AG04450 (cell line): ENCODE results near the gene CFAP45. TPM values are rescaled to one million over a fixed set of nuclear protein-coding genes. Genes with fewer than 3 reads are reported as not detected.
A peak's percentile ranks its signal among the peaks of the same experiment; 100 is the strongest.

Source experiments
- CTCF ChIA-PET: fragments of 300-600, 350-600 bp; formaldehyde crosslinking; extraction: SDS; loops from one replicate; lab custom pipeline; 2022; ENCODE audit warnings: antibody characterized with exemption, inconsistent platforms; lab: Charles Lee
- POLR2A ChIA-PET: fragments of 350-600 bp; formaldehyde crosslinking; extraction: SDS; loops from one replicate; lab custom pipeline; 2021; ENCODE audit warnings: antibody characterized with exemption, inconsistent platforms; lab: Yijun Ruan, JAX
- DNase-seq: peaks from one replicate; pipeline ENCODE4 v3.0.0-alpha.2; 2011; ENCODE audit warnings: low read depth, low spot score
- H3K27ac ChIP-seq: one replicate; pipeline ENCODE4 v1.5.1; 2012; ENCODE audit warnings: low read depth, low read length, control low read depth
- H3K27me3 ChIP-seq: one replicate; pipeline ENCODE4 v1.6.0; 2012; ENCODE audit warnings: low read length; ENCODE audit not compliant: control insufficient read depth, insufficient read depth
- H3K4me3 ChIP-seq: 2 replicates; pipeline ENCODE4 v1.5.1; 2011; ENCODE audit warnings: mild to moderate bottlenecking, low read depth, low read length, control low read depth
- H3K9me3 ChIP-seq: 2 replicates; pipeline ENCODE4 v1.5.1; 2012; ENCODE audit warnings: low read length; ENCODE audit not compliant: control insufficient read depth, insufficient read depth
- CTCF ChIP-seq: IDR thresholded peaks from 2 replicates; pipeline ENCODE4 v1.5.1; 2011; ENCODE audit warnings: low read depth, low read length, control low read depth, inconsistent platforms
- polyA plus RNA-seq: library from polyadenylated mRNA; depleted of rRNA; stranded (reverse); fragments of >200 nt; gene quantifications from 2 replicates; pipeline ENCODE4 v1.2.3, GENCODE V29; 2011

Gene CFAP45
- polyA plus RNA-seq, 1 experiment, result 0.29 TPM

- no peak for DNase-seq
- ChIA-PET CTCF (interaction anchor here (13.3 kb wide), 1 partner anchor 84 kb away, joined by 556 read pairs; the partner anchor contains the start of gene FCRL6), POLR2A (no interaction called here)
- Histone ChIP-seq H3K4me3 (no peak overlapping the region), H3K27me3 (no peaks in the 10 kb centered on the region), H3K27ac (no peak overlapping the region), H3K9me3 (no peaks in the 10 kb centered on the region)
- TF ChIP-seq CTCF, result no peak
These were observed 15.7 kb downstream of the CFAP45 start for GRCh38 chr1:159884296-159884695.

- Histone ChIP-seq H3K27me3 (no peaks in the 10 kb centered on the region), H3K27ac (no peak overlapping the region), H3K9me3 (no peaks in the 10 kb centered on the region), H3K4me3 (no peak overlapping the region)
- TF ChIP-seq CTCF, result no peak
- DNase-seq, result no peak
- ChIA-PET CTCF (interaction anchor here (1.3 to 4.7 kb wide), 2 partner anchors 8 to 102 kb away, joined by 3 to 57 read pairs; partner anchors contain the start of gene DUSP23), POLR2A (interaction anchor here (0.6 kb wide), 1 partner anchor 32 kb away, joined by 4 read pairs; no protein-coding TSS in a partner anchor)
These were observed 16.8 kb downstream of the CFAP45 start for GRCh38 chr1:159883134-159883533.

- no peak for DNase-seq
- H3K27me3 ChIP-seq, result no peaks in the 10 kb centered on the region
- H3K4me3 ChIP-seq, result no peak overlapping the region
- H3K9me3 ChIP-seq, result no peaks in the 10 kb centered on the region
- peak overlapping the region; percentile 59 for H3K27ac ChIP-seq
- TF ChIP-seq CTCF, result no peak
- ChIA-PET POLR2A (no interaction called here), CTCF (interaction anchor here (1.3 to 4.7 kb wide), 2 partner anchors 9 to 102 kb away, joined by 3 to 57 read pairs; partner anchors contain the start of gene DUSP23)
These were observed 17.5 kb downstream of the CFAP45 start for GRCh38 chr1:159882527-159882862.

- no peaks in the 10 kb centered on the region for H3K27me3 ChIP-seq
- CTCF ChIA-PET, result interaction anchor here (1.3 to 4.7 kb wide), 2 partner anchors 10 to 101 kb away, joined by 3 to 57 read pairs; partner anchors contain the start of gene DUSP23
- TF ChIP-seq CTCF, result no peak
- peak; percentile 95 for DNase-seq
- no peak overlapping the region for H3K4me3 ChIP-seq
- H3K9me3 ChIP-seq, result no peaks in the 10 kb centered on the region
- H3K27ac ChIP-seq, result peak overlapping the region; percentile 59
- POLR2A ChIA-PET, result no interaction called here
These were observed 18.1 kb downstream of the CFAP45 start for GRCh38 chr1:159881622-159882526.

- peak overlapping the region; percentile 33 for H3K27ac ChIP-seq
These were observed 19.5 kb downstream of the CFAP45 start for GRCh38 chr1:159880430-159880829.

More at GRCh38 chr1:159880430-159880829, 19.5 kb downstream of the CFAP45 start:
- ChIA-PET POLR2A (no interaction called here), CTCF (interaction anchor here (0.6 to 4.7 kb wide), 6 partner anchors 8 to 205 kb away, joined by 3 to 57 read pairs (median 6); partner anchors contain the start of gene DUSP23)
- Histone ChIP-seq H3K9me3 (no peaks in the 10 kb centered on the region), H3K4me3 (no peak overlapping the region), H3K27me3 (no peaks in the 10 kb centered on the region)
- TF ChIP-seq CTCF, result no peak
- DNase-seq, result no peak
